ENCODE measurements around the gene DUSP12.
A peak's percentile ranks its signal among the peaks of the same experiment; 100 is the strongest.

DUSP12 gene

DNA sequence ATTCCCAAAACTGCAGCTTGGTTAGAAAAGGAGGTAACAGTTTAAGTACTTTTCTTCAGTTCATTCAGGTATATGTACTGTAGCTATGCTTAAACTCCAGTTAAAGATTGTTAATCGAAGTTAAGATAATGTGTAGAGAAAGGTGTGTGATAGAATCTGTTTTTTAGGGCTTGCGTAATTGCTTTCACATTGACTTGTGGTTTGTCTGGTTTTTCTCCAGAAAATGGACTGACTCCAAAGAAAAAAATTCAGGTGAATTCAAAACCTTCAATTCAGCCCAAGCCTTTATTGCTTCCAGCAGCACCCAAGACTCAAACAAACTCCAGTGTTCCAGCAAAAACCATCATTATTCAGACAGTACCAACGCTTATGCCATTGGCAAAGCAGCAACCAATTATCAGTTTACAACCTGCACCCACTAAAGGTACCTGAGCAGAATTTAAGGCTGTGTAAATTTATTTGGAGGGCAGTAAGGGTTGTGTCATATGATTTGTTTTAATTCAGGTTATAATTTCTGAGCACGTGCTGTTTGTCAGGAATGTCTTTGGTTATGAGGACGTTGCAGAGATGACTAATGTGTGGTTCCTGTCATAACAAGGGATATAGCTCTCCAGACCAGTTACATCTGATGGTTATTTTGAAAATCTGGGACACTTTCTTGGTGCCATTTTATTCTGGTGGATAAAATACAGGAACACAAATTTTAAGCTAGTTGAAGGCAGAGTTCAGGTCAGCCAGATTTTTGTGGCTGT is 42.5 kb downstream of the DUSP12 start:
- DNase-seq (ENCODE audit: low read depth) = peak; percentile 33

DNA sequence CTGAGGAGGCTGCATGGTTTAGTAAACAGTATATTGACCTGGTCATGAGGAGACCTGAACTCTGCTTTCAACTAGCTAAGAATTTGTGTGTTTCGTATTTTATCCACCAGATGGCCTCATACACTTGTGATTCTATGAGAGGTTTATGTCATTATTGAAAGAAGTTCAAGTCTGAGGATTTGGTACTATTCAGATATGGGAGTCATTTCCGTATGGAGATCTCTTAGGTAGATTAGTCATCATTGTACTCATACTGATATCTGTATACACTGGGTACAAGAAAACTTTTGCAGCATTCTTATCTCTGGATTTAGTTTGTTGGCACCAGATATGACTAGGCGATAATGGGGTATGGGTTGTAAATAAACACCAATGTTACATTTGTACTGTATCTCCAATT is 43.2 kb downstream of the DUSP12 start:
- TF ChIP-seq, protein P1, sequence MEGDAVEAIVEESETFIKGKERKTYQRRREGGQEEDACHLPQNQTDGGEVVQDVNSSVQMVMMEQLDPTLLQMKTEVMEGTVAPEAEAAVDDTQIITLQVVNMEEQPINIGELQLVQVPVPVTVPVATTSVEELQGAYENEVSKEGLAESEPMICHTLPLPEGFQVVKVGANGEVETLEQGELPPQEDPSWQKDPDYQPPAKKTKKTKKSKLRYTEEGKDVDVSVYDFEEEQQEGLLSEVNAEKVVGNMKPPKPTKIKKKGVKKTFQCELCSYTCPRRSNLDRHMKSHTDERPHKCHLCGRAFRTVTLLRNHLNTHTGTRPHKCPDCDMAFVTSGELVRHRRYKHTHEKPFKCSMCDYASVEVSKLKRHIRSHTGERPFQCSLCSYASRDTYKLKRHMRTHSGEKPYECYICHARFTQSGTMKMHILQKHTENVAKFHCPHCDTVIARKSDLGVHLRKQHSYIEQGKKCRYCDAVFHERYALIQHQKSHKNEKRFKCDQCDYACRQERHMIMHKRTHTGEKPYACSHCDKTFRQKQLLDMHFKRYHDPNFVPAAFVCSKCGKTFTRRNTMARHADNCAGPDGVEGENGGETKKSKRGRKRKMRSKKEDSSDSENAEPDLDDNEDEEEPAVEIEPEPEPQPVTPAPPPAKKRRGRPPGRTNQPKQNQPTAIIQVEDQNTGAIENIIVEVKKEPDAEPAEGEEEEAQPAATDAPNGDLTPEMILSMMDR (IDR thresholded peaks at IDR 0.05; ENCODE audit: low read length, missing control alignments) = peak; percentile 55
- peak; percentile 82 for DNase-seq (ENCODE audit: low read depth)
- no peak overlapping the region for H3K4me3 ChIP-seq (replicated peaks; ENCODE audit: low read depth, low read length)

More for the DNA sequence above, 42.5 kb downstream of the DUSP12 start:
- TF ChIP-seq, protein P1 (IDR thresholded peaks at IDR 0.05; ENCODE audit: low read length, missing control alignments) = no peak
- H3K4me3 ChIP-seq (replicated peaks; ENCODE audit: low read depth, low read length) = no peak overlapping the region

DNA sequence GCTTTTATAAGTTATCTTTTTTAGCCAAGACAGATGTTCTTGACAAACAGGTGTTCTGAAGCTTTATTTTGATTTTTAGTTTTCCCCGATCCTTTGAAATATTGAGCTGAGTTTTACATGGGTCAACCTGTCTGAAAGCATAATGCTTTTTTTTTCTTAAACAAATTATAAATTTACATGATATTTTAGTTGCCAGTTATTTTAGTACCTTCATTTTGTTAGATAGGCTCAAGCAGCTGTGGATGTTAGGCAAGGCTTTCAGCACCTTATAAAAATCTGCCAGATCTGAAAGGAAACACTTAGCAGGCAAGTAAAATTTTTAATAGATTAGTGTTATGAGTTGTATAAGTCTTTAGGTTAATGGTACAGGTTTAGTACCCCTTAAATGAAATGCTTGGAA is 50.2 kb downstream of the DUSP12 start:
- H3K4me3 ChIP-seq (replicated peaks; ENCODE audit: low read depth, low read length) = no peak overlapping the region
- DNase-seq (ENCODE audit: low read depth) = no peak
- TF ChIP-seq, protein P1 (IDR thresholded peaks at IDR 0.05; ENCODE audit: low read length, missing control alignments) = no peak

DNA sequence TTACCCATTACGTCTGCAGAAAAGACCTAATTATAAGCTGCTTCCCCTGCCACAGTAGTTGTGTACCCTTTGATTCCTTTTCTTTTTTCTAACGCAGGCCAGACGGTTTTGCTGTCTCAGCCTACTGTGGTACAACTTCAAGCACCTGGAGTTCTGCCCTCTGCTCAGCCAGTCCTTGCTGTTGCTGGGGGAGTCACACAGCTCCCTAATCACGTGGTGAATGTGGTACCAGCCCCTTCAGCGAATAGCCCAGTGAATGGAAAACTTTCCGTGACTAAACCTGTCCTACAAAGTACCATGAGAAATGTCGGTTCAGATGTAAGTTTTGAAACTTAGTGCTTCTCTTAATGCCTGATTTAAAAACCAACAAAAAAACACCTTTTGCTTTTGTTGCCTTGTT is 52.4 kb downstream of the DUSP12 start:
- no peak for DNase-seq (ENCODE audit: low read depth)
- H3K4me3 ChIP-seq (replicated peaks; ENCODE audit: low read depth, low read length) = no peak overlapping the region
- TF ChIP-seq, protein P1 (IDR thresholded peaks at IDR 0.05; ENCODE audit: low read length, missing control alignments) = no peak

DNA sequence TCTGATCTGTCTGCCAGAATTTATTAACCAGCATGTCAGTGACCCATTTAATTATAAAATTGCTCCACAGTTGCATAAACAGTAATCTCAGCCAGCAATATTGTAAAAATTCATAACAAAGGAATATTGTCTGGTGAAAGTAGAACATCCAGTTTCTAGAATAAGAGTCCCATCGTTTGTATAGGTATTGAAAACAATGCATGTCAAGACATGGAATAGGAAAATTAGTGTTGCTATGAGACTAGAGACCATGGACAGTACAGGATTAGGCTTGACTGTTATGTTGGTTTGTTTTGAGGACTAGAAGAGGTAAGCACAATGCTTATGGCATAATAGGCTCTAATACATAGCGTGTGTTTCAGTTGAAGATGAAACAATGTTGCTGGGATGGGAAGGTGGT is 53.6 kb downstream of the DUSP12 start:
- TF ChIP-seq, protein P1 (IDR thresholded peaks at IDR 0.05; ENCODE audit: low read length, missing control alignments) = no peak
- no peak overlapping the region for H3K4me3 ChIP-seq (replicated peaks; ENCODE audit: low read depth, low read length)
- no peak for DNase-seq (ENCODE audit: low read depth)

DNA sequence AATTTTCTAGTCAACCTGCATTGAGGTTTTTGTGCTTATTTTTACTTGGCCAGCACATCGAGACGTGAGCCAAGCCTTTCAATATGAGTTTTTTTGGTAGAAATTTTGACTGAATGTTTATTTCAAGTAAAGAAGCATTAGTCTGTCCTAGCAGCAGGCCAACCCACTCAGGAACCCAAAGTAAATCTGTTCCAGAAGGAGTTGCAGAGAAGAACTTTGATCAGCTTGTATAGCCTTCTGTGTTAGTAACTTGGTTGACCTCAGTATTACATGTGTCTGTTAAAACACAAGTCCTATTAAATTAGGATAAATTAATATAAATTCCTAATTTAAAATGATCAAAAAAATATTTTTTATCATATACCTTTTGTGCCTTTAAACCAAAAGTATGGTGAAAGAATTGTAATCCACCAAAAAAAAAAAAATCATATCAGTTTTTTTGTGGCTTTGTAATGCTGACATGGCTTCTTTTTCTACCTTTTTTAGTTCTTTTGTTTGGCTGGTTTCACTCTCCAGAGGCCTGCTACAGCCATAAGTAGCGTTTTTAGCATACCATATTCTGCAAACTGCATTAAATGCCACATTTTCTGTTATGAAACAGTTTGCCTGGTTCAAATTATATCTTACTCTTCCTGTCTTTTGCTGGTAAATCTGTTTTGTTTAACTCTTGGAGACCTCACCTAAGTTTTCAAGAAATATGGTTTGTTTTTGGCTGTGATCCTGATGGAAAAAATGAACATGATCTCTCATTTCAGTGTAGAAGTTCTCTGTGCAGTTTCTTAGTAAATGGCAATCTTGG is 56.0 kb downstream of the DUSP12 start:
- no peak for DNase-seq (ENCODE audit: low read depth)
- H3K4me3 ChIP-seq (replicated peaks; ENCODE audit: low read depth, low read length) = no peak overlapping the region
- TF ChIP-seq, protein P1 (IDR thresholded peaks at IDR 0.05; ENCODE audit: low read length, missing control alignments) = no peak

Measured in fibroblast of pulmonary artery (primary cell).